ENCODE data around the gene TBCD.

The TBCD gene

GRCh38 chr17:82831041-82831817 is 79.4 kb downstream of the TBCD start:
- no peak for DNase-seq (ENCODE audit: low read depth in 1 of 2, low spot score in 1 of 2)

- DNase-seq (ENCODE audit: low read depth in 1 of 2, low spot score in 1 of 2) = no peak
Observed at GRCh38 chr17:82831818-82832200, 79.9 kb downstream of the TBCD start.

GRCh38 chr17:82832411-82832810 is 80.5 kb downstream of the TBCD start:
- no peak for DNase-seq (ENCODE audit: low read depth in 1 of 2, low spot score in 1 of 2)

GRCh38 chr17:82832881-82833475 is 81.1 kb downstream of the TBCD start:
- DNase-seq (ENCODE audit: low read depth in 1 of 2, low spot score in 1 of 2) = no peak

- no peak for DNase-seq (ENCODE audit: low read depth in 1 of 2, low spot score in 1 of 2)
Observed at GRCh38 chr17:82835122-82835521, 83.3 kb downstream of the TBCD start.

GRCh38 chr17:82835766-82836512 is 84.1 kb downstream of the TBCD start:
- no peak for DNase-seq (ENCODE audit: low read depth in 1 of 2, low spot score in 1 of 2)

- no peak for DNase-seq (ENCODE audit: low read depth in 1 of 2, low spot score in 1 of 2)
Observed at GRCh38 chr17:82836823-82837357, 85.0 kb downstream of the TBCD start.

GRCh38 chr17:82837586-82838320 is 85.9 kb downstream of the TBCD start:
- no peak for DNase-seq (ENCODE audit: low read depth in 1 of 2, low spot score in 1 of 2)

GRCh38 chr17:82838386-82839063 is 86.7 kb downstream of the TBCD start:
- DNase-seq (ENCODE audit: low read depth in 1 of 2, low spot score in 1 of 2) = no peak

- DNase-seq (ENCODE audit: low read depth in 1 of 2, low spot score in 1 of 2) = no peak
Observed at GRCh38 chr17:82839617-82840292, 87.9 kb downstream of the TBCD start, which contains the start of gene ZNF750. Gene ZNF750 (minus strand): TSS chr17:82840022. CDS start chr17:82832454, 7,568 bp downstream.

- no peak for DNase-seq (ENCODE audit: low read depth in 1 of 2, low spot score in 1 of 2)
Observed at GRCh38 chr17:82840431-82840831, 88.6 kb downstream of the TBCD start.

- no peak for DNase-seq (ENCODE audit: low read depth in 1 of 2, low spot score in 1 of 2)
Observed at GRCh38 chr17:82841921-82842596, 90.2 kb downstream of the TBCD start.

- no peak for DNase-seq (ENCODE audit: low read depth in 1 of 2, low spot score in 1 of 2)
Observed at GRCh38 chr17:82843904-82844680, 92.2 kb downstream of the TBCD start.

- DNase-seq (ENCODE audit: low read depth in 1 of 2, low spot score in 1 of 2) = no peak
Observed at GRCh38 chr17:82844796-82845162, 92.9 kb downstream of the TBCD start.

- DNase-seq (ENCODE audit: low read depth in 1 of 2, low spot score in 1 of 2) = no peak
Observed at GRCh38 chr17:82845163-82845807, 93.4 kb downstream of the TBCD start.

- DNase-seq (ENCODE audit: low read depth in 1 of 2, low spot score in 1 of 2) = no peak
Observed at GRCh38 chr17:82846061-82846691, 94.3 kb downstream of the TBCD start.

- DNase-seq (ENCODE audit: low read depth in 1 of 2, low spot score in 1 of 2) = peak in 1 of 2 donors; percentile 15
Observed at GRCh38 chr17:82848022-82848592, 96.2 kb downstream of the TBCD start.
